GM12891 (cell line): ENCODE results near the gene IFNA13.

Experiments
- PAX5 ChIP-seq: IDR thresholded peaks from 2 replicates; pipeline ENCODE4 v1.6.1; 2011; ENCODE audit warnings: low read length, moderate library complexity, mild to moderate bottlenecking; ENCODE audit not compliant: insufficient read depth, severe bottlenecking
- POLR2A ChIP-seq: IDR thresholded peaks from 2 replicates; pipeline ENCODE4 v1.6.1; 2011; ENCODE audit warnings: low read depth, low read length, control low read depth

DNA sequence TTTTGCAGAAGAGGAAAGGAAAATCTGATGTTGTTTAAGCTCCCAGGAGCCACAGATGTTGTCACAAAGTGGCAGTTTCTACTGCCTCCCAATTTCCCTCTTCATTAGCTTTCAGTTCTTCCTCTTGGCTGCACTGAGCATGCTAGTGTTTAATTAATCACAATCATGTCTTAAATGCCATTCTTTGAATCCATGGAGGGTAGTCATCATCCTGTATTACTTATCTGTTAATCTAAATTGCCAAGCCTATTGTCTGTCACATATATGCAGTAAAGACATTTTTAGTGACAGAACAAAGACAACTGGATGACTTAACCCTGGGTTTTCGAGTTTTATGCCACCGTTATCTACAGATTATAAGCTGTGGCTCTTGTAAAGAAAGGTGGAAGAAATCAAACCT is 47.4 kb downstream of the IFNA13 start:
- no peak for TF ChIP-seq POLR2A
- TF ChIP-seq PAX5, result no peak
